ENCODE results near the gene CPTP. TPM values are rescaled to one million over a fixed set of nuclear protein-coding genes. Genes with fewer than 3 reads are reported as not detected.

The CPTP gene
- total RNA-seq, 1 donor from 2014 or later: 20.4 TPM

- no peaks in the 10 kb centered on the region for H3K9me3 ChIP-seq
- peak; percentile 81 for DNase-seq
- peak; percentile 44 for ATAC-seq
- intact Hi-C loops (cut with DNase I): no loop called here
- peak overlapping the region; percentile 68 for H3K27ac ChIP-seq
- no peaks in the 10 kb centered on the region for H3K36me3 ChIP-seq
- peak overlapping the region; percentile 58 for H3K4me3 ChIP-seq
- peaks cover 34% of the 10 kb centered on the region for H3K4me1 ChIP-seq
- no peaks in the 10 kb centered on the region for H3K27me3 ChIP-seq
- TF ChIP-seq CTCF (IDR thresholded peaks at IDR 0.05): no peak
These were observed 23.2 kb downstream of the CPTP start for GRCh38 chr1:1347663-1348419.

DNA sequence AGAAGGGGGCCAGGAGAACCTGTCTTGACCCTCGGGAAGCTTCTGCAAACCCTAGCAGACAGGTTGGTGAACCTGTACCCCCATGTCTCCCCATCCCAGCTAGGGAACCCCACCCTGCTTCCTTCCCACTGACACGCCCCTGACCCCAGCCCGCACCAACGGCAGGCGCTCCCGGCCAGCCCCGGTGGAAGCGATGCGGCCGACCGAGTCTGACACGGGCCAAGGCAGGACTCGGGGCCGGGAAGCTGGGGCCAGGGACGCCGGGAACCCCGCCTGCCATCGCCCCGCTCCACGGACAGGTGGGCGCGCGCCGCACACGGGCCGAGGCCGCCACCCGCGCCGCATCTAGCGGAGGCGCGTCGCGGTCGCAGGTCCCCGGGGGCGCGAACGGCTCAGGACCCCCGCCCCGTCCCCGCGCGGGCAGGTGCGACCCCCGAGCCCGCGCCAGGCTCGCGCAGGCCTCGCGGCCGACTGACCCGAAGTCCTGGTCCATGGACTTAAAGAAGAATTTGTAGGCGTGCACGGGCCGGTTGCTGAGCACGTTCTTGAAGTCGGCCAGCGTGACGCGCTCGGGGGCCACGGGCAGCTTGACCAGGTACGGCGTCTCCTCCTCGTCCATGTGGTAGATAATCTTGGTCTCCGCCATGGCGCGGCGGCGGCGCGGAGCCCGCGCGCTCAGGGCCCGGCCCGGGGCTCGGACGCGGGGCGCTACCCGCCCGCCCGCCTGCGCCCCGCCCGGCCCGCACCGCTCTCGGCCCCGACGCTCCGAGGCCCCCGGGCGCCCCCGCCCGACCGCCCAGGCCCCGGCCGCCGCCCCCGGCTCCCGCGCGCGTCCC, 24.0 kb downstream of the CPTP start:
- DNase-seq: no peak
- H3K27me3 ChIP-seq: peaks cover 6% of the 10 kb centered on the region
- H3K4me3 ChIP-seq: peak overlapping the region; percentile 58
- no peak for TF ChIP-seq CTCF (IDR thresholded peaks at IDR 0.05)
- no peaks in the 10 kb centered on the region for H3K9me3 ChIP-seq
- peak overlapping the region; percentile 68 for H3K27ac ChIP-seq
- H3K36me3 ChIP-seq: no peaks in the 10 kb centered on the region
- peak; percentile 0 for ATAC-seq
- intact Hi-C loops (cut with DNase I): no loop called here
- peaks cover 38% of the 10 kb centered on the region for H3K4me1 ChIP-seq

DNA sequence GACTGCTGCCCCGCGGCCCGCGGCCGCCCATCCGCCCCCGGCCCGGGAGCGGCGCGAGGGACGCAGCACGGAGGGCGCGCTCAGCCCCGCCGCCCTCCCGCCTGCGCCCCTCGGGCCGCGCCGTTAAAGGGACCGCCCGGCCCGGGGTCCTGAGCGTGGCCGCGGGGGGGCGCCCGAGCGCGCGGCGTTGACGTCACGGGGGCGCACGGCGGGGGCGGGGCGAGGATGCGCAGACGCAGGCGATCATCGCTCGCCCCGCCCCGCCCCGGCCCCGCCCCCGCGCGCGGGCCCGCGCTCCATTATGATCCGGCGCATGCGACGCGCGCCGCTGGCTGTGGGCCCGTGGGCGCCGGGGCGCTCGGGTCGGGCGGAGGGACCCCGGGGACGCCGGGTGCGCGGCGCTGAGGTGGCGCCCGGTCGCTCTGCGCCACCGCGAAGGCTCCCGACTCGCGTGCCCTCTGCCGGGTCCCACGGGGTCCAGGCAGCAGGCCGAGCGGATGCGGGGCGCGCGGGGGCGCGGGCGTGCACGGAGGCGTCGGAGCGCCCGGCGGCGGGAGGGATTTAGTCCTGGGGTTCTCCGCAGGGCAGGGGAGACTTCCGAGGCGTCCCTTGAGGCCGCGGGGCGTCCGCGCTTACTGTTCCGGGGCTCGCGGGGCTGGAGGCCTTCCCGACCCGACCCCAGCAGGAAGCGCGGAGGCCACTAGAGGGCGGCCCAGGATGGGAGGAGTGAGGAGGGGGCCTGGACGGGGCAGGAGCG, 24.8 kb downstream of the CPTP start, which contains the start of gene DVL1:
Gene DVL1, minus strand, starts transcription at position 163 of the 757 bp plus-strand sequence. CDS start 353 bp downstream, outside the sequence.
- DNase-seq: peak; percentile 86
- ATAC-seq: peak; percentile 66
- intact Hi-C loops (cut with DNase I): no loop called here

DNA sequence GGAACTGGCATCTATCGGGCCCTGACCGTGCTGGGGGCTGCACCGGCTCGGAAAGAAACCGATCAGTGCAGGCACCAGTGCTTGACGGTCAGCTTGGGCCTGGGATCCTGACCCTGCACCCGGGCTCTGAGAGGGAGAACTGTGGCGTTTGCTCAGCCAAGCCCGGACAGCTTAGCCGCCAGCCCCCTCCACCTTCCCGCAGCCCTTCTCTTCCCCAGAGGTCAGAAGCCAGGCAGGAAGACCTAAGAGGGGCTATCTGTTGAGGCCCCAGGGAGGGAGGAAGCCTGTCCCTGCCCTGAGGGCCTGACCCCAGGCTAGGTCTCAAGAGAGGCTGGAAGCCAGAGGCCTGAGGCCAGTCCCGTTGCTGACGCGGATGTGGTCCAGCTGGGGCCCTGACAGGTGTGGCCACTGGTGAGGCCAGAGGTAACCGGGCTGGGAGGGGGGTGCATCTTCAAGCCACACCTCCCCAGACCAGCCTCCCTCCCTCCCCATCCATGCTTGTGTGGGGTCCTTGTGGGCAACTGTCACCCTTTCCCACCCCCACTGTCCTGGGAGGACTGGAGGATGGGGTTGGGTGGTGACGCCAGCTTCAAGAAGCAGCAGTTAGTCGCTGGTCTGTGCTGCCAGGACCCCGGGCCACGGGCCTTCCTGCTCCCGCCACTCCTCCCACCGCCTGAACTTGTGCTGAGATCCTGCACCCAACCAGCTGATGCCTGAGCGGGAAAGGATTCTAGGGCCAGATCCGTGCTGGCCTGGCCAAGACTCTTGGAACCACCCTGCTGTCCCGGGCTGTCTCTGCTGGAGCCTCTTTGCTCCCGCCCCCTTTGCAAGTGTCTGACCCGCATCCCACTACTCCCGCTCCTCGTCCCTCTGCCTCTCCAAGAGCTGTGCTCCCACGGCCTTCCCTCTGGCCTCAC, 27.2 kb downstream of the CPTP start:
- peaks cover 35% of the 10 kb centered on the region for H3K4me1 ChIP-seq
- no peaks in the 10 kb centered on the region for H3K36me3 ChIP-seq
- no peak overlapping the region for H3K4me3 ChIP-seq
- H3K27ac ChIP-seq: peak overlapping the region; percentile 30
- no peaks in the 10 kb centered on the region for H3K9me3 ChIP-seq
- DNase-seq: no peak
- no peak for ATAC-seq
- peaks cover 11% of the 10 kb centered on the region for H3K27me3 ChIP-seq
- TF ChIP-seq CTCF (IDR thresholded peaks at IDR 0.05): no peak
- intact Hi-C loops (cut with DNase I): no loop called here

More for the DNA sequence above, 24.8 kb downstream of the CPTP start, which contains the start of gene DVL1:
- no peaks in the 10 kb centered on the region for H3K36me3 ChIP-seq
- peaks cover 11% of the 10 kb centered on the region for H3K27me3 ChIP-seq
- H3K27ac ChIP-seq: peak within 1 kb of the TSS; percentile 84
- TF ChIP-seq CTCF (IDR thresholded peaks at IDR 0.05): peak; percentile 42
- peak within 1 kb of the TSS; percentile 65 for H3K4me3 ChIP-seq
- peaks cover 45% of the 10 kb centered on the region for H3K4me1 ChIP-seq
- H3K9me3 ChIP-seq: no peaks in the 10 kb centered on the region

Measured in upper lobe of right lung (tissue), 1 donor.